Ureter (tissue), 1 donor: ENCODE results near the gene SLC28A3. TPM values are rescaled to one million over a fixed set of nuclear protein-coding genes. Genes with fewer than 3 reads are reported as not detected.
"Not testable (repeated sequence)": the region's sequence is repeated elsewhere in the genome, so short reads cannot be mapped to it uniquely, and the experiment has no call there.

Experiments
- DNase-seq: peaks from one replicate; pipeline ENCODE4 v3.0.0-alpha.2; 2020; ENCODE audit warnings: low spot score
- total RNA-seq: library from RNA; stranded (reverse); gene quantifications from one replicate; pipeline ENCODE4 v1.2.4, GENCODE V29; 2023
- donor health status: DM: yes; HTN: yes; CAD: no.

Gene SLC28A3
- 4.9 TPM for total RNA-seq

DNA sequence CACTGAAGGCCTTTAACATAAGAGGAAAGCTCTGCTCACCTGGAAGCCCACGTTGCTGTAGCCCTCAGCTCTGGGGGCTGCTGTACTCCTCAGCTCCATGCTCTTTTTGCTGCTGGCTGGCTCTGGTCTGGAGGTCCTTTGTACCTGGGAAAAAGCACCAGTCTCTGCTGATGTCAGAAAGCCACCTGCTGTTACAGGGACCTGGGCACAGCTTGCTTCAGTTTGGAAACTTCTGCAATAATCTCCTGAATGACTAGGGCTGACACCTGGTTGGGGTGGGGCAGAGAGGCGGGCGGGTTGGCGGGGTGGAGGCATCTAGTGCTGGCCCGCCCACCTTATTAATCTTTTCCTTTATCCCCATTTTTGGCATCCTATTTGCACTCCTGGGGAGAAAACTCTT is at the start of gene SLC28A3:
Gene SLC28A3 (minus strand): TSS at position 224 of the 400 bp plus-strand sequence. CDS start 125 bp downstream, at position 99.
- no peak for DNase-seq

DNA sequence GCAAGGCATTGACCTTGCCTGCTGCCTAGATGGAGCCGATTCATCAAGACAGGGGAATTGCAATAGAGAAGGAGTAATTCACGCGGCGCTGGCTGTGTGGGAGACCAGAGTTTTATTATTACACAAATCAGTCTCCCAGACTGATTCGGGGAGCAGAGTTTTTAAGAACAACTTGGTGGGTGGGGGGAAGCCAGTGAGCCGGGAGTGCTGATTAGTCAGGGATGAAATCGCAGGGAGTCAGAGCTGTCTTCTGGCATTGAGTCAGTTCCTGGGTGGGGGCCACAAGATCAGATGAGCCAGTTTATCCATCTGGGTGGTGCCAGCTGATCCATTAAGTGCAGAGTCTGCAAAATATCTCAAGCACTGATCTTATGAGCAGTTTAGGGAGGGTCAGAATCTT is 49.7 kb upstream of the SLC28A3 start:
- not testable (repeated sequence) for DNase-seq

GRCh38 chr9:84387821-84388220 is 47.3 kb upstream of the SLC28A3 start:
- no peak for DNase-seq

GRCh38 chr9:84386753-84387152 is 46.2 kb upstream of the SLC28A3 start:
- no peak for DNase-seq

DNA sequence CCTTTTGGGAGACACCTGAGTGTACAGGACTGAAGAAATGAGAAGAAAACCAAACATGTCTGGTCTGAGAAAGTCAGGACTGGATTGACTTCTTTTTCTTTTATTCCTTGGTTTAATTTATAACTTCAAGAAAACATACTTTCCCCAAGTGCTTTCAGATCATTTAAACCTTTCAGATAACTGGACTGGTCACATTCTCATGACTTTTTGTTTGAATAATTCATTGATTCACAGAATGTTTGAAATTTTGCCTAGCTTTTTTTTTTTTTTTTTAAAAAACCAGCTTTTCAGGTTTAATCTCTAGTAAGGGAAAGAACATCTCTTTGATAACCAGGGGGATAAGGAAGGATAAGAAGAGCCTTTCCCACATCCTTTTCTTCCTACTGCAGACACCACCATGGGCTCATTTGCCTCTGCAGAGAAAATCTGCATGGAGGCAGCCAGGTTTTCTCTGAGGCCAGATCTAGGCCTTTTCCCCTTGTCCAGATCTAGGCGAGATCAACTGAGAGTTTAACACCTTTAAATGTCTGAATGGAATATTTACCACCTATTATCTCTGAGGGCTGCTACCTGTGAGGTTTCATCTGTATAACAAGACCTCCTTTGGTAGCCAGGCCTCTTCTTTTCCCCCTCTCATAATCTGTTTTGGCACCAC is 45.0 kb upstream of the SLC28A3 start:
- DNase-seq, result no peak

GRCh38 chr9:84384617-84385016 is 44.1 kb upstream of the SLC28A3 start:
- DNase-seq, result no peak

DNA sequence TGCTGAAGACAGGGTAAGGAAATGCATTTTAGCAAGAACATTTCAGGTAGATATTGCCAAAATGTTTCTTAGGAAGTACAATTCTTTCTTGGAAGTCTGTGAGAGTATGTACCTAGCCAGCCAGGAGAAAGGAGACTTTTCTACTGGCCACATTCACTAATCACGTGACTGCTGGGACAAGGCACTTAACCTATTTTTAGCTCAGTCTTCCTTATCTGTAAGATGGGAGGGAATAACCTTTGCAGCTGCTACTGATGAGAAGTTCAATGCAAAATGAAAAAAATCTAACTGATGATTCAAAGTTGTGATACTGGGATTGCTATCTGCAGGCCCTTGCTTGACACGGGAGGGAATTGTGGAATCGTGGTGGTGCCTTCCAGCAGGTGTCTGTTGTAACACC is 42.6 kb upstream of the SLC28A3 start:
- no peak for DNase-seq

- no peak for DNase-seq
Measured at GRCh38 chr9:84382720-84383119, 42.2 kb upstream of the SLC28A3 start.

DNA sequence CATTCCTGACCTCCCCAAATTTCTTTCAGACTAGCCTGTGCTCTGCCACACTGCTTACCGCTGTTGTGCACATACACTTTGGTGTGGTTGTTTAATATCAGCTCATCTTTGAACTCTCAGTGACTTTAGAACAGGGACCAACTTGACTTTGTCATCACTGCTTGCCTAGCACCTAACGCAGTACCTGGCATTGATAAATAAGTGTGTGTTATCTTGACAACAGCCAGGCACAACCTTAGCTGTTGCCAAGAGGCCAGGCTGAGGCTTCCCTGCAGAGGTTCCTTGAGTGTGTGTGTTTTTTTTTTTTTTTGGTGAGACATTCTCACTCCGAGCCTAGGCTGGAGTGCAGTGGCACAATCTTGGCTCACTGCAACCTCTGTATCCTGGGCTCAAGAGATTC is 41.0 kb upstream of the SLC28A3 start:
- no peak for DNase-seq

DNA sequence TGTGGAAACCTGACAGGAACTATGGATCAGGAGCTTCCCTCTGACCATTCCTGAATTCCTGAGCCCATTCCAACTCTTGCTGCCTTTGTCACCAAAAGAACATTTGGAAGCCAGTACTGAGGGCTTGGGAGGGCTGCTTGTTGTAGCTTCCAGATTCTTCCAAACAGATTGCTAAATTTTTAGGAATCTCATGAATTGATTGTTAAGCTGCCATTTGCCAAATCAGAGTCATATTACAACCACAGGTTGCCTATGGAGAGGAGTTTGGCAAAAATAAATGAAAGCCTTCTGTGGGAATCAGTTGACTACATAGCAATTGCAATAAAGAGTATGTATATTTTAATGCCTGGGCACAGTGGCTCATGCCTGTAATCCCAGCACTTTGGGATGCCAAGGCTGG is 39.2 kb upstream of the SLC28A3 start:
- DNase-seq, result no peak

- no peak for DNase-seq
Measured at GRCh38 chr9:84375954-84376353, 35.4 kb upstream of the SLC28A3 start.

DNA sequence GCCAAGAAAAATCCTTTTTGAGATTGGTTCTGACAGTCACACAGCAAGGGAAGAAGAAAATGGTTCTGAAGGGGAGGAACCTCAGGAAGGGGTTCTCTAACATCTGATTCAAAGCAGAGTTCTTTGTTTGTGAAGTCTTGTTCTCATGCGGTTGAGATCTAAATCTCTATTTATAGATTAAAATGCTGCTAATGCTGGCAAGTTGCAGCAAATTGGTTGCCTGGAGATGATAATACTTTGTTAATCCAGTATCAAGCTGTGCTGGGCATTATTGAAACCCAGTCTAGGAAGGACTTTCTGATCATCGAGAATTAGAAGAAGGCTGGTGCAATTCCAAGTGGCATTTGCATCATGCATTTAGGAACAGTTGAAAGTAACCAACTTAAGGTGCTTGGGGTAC is 34.0 kb upstream of the SLC28A3 start:
- no peak for DNase-seq

- DNase-seq, result no peak
Measured at GRCh38 chr9:84374013-84374412, 33.5 kb upstream of the SLC28A3 start.

DNA sequence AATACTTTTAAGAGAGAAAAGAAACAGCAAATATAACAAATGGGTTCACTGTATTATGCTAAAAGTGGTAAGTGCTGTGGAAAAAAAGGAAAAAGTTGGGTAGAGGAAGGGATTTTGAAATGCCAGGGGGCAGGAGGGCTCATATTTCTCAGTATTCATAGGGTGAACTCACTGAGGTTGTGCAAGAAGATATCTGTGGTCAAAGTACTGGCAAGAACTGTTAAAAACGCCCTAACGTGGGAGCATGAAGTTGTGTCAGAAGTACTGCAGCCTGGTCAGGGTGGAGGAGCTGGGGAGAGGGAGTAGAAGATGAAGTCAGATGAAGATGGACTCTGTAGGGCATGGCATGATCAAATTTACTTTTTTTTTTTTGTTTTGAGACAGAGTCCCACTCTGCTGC is 31.2 kb upstream of the SLC28A3 start:
- no peak for DNase-seq

- DNase-seq, result no peak
Measured at GRCh38 chr9:84368601-84369000, 28.0 kb upstream of the SLC28A3 start.

GRCh38 chr9:84367726-84368125 is 27.2 kb upstream of the SLC28A3 start:
- not testable (repeated sequence) for DNase-seq

DNA sequence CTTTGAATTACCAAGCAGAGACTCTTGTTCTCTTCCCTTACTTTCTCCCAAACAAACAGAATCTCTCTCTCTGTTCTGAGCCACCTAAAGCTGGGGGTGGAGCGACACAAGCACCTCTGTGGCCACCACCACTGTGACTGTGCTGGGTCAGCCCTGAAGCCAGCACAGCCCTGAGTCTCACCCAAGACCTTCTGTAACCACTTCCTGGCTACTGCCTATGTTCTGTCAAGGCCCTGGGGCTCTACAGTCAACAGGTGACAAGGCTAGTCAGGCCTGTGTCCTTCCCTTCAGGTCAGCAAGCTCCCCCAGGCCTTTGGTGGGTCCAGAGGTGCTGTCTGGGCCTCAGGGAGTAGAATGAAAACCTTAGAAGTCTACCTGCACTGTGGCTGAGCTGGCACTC is 26.1 kb upstream of the SLC28A3 start:
- no peak for DNase-seq

DNA sequence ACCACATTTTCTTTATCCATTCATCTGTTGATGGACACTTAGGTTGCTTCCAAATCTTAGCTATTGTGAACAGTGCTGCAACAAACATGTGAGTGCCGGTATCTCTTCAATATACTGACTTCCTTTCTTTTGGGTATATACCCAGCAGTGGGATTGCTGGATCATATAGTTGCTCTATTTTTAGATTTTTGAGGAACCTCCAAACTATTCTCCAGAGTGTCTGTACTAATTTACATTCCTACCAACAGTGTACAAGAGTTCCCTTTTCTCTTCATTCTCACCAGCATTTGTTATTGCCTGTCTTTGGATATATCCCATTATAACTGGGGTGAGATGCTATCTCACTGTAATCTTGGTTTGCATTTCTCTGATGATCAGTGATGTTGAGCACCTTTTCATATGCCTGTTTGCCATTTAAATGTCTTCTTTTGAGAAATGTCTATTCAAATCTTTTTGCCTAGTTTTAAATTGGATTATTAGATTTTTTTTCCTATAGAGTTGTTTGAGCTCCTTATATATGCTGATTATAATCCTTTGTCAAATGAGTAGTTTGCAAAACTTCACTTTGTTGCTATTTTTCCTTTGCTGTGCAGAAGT is 24.4 kb upstream of the SLC28A3 start:
- DNase-seq, result not testable (repeated sequence)

DNA sequence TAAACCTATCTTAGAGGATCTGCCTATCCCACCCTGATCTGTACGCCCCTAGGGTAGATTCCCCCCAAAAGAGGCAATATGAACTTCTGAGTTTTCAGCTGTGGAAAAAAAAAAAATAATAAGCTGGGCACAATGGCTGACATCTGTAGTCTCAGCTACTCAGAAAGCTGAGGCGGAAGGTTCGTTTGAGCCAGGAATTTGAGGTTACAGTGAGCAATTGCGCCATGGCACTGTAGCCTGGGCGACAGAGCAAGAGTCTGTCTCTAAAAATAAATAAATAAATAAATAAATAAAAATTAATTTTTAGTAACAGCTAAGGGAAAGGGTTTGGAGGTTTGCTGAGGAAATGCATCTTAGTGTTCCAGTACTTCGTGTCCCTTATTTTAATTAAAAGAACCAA is 21.1 kb upstream of the SLC28A3 start:
- no peak for DNase-seq

DNA sequence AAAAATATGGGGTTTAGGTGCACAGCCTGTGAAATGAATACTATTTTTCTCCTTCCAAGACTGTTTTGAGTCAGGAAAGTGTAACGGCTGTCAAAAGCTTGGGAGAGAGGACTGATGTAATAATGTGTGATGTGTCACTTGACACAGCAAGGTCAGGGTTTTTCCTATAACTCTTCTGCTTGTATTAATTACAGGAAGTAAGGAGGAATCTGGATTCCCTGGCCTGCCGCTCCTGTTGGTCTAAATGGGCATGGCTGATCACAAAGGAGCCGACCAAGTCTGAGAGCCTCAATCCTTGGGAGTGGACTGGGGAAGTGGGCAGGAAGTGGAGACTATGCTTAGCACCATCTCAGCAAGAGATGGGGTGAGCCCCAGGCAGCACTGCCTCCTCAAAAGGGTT is 16.7 kb upstream of the SLC28A3 start:
- DNase-seq, result no peak

- no peak for DNase-seq
Measured at GRCh38 chr9:84354035-84354434, 13.5 kb upstream of the SLC28A3 start.

DNA sequence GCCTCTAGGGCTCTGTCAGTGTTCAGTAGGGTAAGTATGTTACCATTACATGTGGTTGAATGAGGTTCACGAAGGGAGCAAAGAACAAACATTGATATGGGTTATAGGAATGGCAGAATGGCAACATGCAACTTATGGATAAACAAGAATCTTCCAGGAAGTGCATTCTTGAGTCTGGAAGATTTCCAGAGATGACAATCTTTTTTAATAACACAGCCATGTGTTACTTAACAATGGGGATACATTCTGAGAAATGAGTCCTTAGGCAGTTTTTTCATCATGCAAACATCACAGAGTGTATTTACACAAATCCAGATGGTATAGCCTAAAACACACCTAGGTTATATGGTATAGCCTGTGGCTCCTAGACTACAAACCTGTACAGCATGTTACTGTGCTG is 9.1 kb upstream of the SLC28A3 start:
- DNase-seq, result no peak

- DNase-seq, result no peak
Measured at GRCh38 chr9:84343111-84343521, 2.6 kb upstream of the SLC28A3 start.

DNA sequence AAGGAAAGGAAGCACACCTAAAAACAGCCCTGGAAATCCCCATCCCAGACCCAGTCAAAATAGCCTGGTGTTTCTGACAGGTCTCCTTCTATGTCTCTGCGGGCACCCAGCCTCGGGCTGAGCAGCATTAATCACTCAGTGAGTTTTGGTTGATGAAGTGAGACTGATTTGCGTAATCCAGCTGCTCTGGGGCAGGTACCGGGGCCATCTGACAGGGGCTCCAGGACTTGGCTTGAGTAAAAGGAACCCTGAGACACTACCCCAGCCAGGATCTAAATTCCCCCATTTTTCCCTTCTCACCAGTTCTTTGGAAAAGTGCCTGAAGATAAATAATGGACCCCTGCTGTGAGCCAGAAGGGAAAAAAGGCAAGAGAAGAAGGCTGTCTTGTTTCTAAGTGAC is 596 bp downstream of the SLC28A3 start:
- no peak for DNase-seq
